Spleen (tissue), 11 donors: ENCODE data around the gene TTC29. TPM values are rescaled to one million over a fixed set of nuclear protein-coding genes. Genes with fewer than 3 reads are reported as not detected.

Experiments used
- DNase-seq: peaks from one replicate; pipeline ENCODE4 v3.0.0-alpha.2; 2020
- H3K27ac ChIP-seq, 8 donors: fragments of 200-600 bp; sonication (generic) in 7 of 8; 1 replicate in 4 of 8; 2 replicates in 4 of 8; pipeline versions ENCODE4 v1.5.0 to v1.8.0; 2016 to 2021; ENCODE audit warnings: inconsistent platforms in 4 of 8, mild to moderate bottlenecking in 4 of 8, moderate library complexity in 1 of 8
- H3K27me3 ChIP-seq, 7 donors: fragments of 200-600 bp; sonication (generic) in 6 of 7; replicated peaks in 1 of 7; 1 replicate in 4 of 7; 2 replicates in 3 of 7; pipeline versions ENCODE4 v1.5.0 to v1.8.0; 2016 to 2021; ENCODE audit warnings: inconsistent platforms in 3 of 7, mild to moderate bottlenecking in 1 of 7
- H3K36me3 ChIP-seq, 6 donors: fragments of 200-600 bp; sonication (generic) in 5 of 6; 1 replicate in 4 of 6; 2 replicates in 2 of 6; pipeline versions ENCODE4 v1.5.0 to v1.8.0; 2016 to 2021; ENCODE audit warnings: inconsistent platforms in 2 of 6
- H3K4me1 ChIP-seq, 6 donors: fragments of 200-600 bp; sonication (generic) in 5 of 6; 1 replicate in 3 of 6; 2 replicates in 3 of 6; pipeline versions ENCODE4 v1.5.0 to v1.8.0; 2016 to 2021; ENCODE audit warnings: inconsistent platforms in 3 of 6
- H3K4me3 ChIP-seq, 8 donors: fragments of 200-600 bp; sonication (generic) in 7 of 8; 1 replicate in 4 of 8; 2 replicates in 4 of 8; pipeline versions ENCODE4 v1.5.0 to v1.8.0; 2016 to 2021; ENCODE audit warnings: inconsistent platforms in 4 of 8, mild to moderate bottlenecking in 4 of 8, moderate library complexity in 2 of 8
- H3K9me3 ChIP-seq, 8 donors: fragments of 200-600 bp; sonication (generic) in 7 of 8; 1 replicate in 4 of 8; 2 replicates in 4 of 8; pipeline versions ENCODE4 v1.5.0 to v1.8.0; 2016 to 2021; ENCODE audit warnings: inconsistent platforms in 4 of 8
- CTCF ChIP-seq, 11 experiments: fragments of 200-600 bp in 7 of 11; fragments of 450-650 bp in 4 of 11; sonication (generic) in 4 of 11; IDR thresholded peaks in 8 of 11; conservative IDR thresholded peaks in 3 of 11; 1 replicate in 7 of 11; 2 replicates in 4 of 11; pipeline versions ENCODE4 v1.4.0 to v1.8.0; 2016 to 2021; ENCODE audit warnings: antibody characterized with exemption in 11 of 11, inconsistent platforms in 4 of 11, mild to moderate bottlenecking in 1 of 11
- POLR2A ChIP-seq, 3 donors: fragments of 450-650 bp; IDR thresholded peaks; one replicate each; pipeline ENCODE4 v1.5.1; 2017; ENCODE audit warnings: antibody characterized with exemption in 3 of 3, mild to moderate bottlenecking in 1 of 3
- POLR2AphosphoS5 ChIP-seq, 3 donors: sonication (generic); formaldehyde crosslinking; IDR thresholded peaks; one replicate each; pipeline ENCODE4 v1.5.1; 2017; ENCODE audit warnings: antibody characterized with exemption in 3 of 3
- WGBS, 5 donors: extraction: QIAGEN DNeasy Blood & Tissue Kit in 3 of 5; methylation state at CpG; one replicate each; pipeline versions ENCODE4 v1.1.5 to v1.1.7; 2013 to 2018; 5-methylcytosine and 5-hydroxymethylcytosine counted together
- intact Hi-C: fragments of 100-400 bp; cut with DNase I; formaldehyde crosslinking; loops from one replicate; pipeline ENCODE4 v1.15.0; 2023; ENCODE audit warnings: low total_unique reads
- polyA plus RNA-seq, 3 donors: library from polyadenylated mRNA; stranded (reverse); fragments of 200-250 nt; gene quantifications; one replicate each; pipeline ENCODE4 v1.2.1, GENCODE V29; 2013
- total RNA-seq, 7 donors: library from RNA; depleted of rRNA in 3 of 7; stranded (reverse); fragments of >200 nt in 3 of 7; fragmentation: NEBNext Ultra II Directional in 4 of 7; extraction: Animal tissue kit (Norgen Biotek cat#: 25700) in 4 of 7; gene quantifications; one replicate each; pipeline versions ENCODE4 v1.1.0 to v1.2.1, GENCODE V29; 2016 to 2021
- donor health status: healthy with polysubstance abuse.
- donor health status: DM: no; HTN: no; CAD: no; lungs with moderate emphysema.
- donor health status: DM: no; HTN: no; CAD: no.
- donor health status: Bipolar disorder and iron deficiency.
- donor health status: healthy.
- donor health status: DM: no; HTN: no; CAD: no.
- donor health status: DM: yes; HTN: yes; CAD: no.

TTC29 gene
- total and polyA plus RNA-seq, 10 donors: 0.08 TPM; not detected in 9

GRCh38 chr4:146814750-146815149 is 130.9 kb downstream of the TTC29 start:
- H3K27ac ChIP-seq: no peak overlapping the region
- WGBS, 5 donors: 72 to 81% (median 80%) methylated on average over 4 to 5 of the region's 5 CpGs
- H3K4me3 ChIP-seq: no peak overlapping the region
- H3K9me3 ChIP-seq: peaks cover 0 to 6% (median 2%) of the 10 kb centered on the region in 8 donors
- no peaks in the 10 kb centered on the region for H3K4me1 ChIP-seq
- no peak for TF ChIP-seq CTCF (IDR thresholded peaks at IDR 0.05 in 8 of 11, conservative IDR thresholded peaks at IDR 0.05 in 3 of 11)
- no peak for TF ChIP-seq POLR2A (IDR thresholded peaks at IDR 0.05)
- TF ChIP-seq POLR2AphosphoS5 (IDR thresholded peaks at IDR 0.05): no peak
- no peaks in the 10 kb centered on the region for H3K36me3 ChIP-seq
- H3K27me3 ChIP-seq: no peaks in the 10 kb centered on the region
- intact Hi-C loops: no loop called here
- DNase-seq: no peak

GRCh38 chr4:146795711-146796110 is 150.0 kb downstream of the TTC29 start:
- DNase-seq: no peak
- no peak overlapping the region for H3K27ac ChIP-seq
- no peak overlapping the region for H3K4me3 ChIP-seq
- TF ChIP-seq POLR2A (IDR thresholded peaks at IDR 0.05) (no peak), CTCF (IDR thresholded peaks at IDR 0.05 in 8 of 11, conservative IDR thresholded peaks at IDR 0.05 in 3 of 11) (no peak), POLR2AphosphoS5 (IDR thresholded peaks at IDR 0.05) (no peak)
- no peaks in the 10 kb centered on the region for H3K27me3 ChIP-seq
- H3K9me3 ChIP-seq: no peaks in the 10 kb centered on the region
- intact Hi-C loops: no loop called here
- H3K36me3 ChIP-seq: no peaks in the 10 kb centered on the region
- 39 to 50% (median 46%) methylated on average over 2 of the region's 2 CpGs for WGBS, 5 donors
- H3K4me1 ChIP-seq: no peaks in the 10 kb centered on the region

DNA sequence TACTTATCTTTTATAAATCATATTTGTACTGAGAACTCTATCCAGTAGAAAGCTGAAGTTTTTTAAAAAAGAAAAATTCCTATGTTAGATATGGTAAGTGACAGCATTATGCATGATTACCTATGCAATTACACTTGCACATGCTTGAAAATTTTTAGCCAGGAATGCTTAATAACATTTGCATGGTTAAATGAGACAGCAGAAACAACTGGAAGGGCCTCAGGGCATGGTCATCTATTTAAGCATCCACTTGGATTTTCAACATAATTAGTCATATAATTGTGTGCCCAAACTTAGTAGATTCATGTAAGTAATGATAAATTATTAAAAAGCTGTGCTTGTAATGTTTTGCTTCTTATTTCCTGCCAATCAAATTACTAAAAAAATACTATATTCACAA is 151.9 kb downstream of the TTC29 start:
- Histone ChIP-seq H3K36me3 (no peaks in the 10 kb centered on the region), H3K9me3 (no peaks in the 10 kb centered on the region), H3K27ac (no peak overlapping the region), H3K27me3 (no peaks in the 10 kb centered on the region), H3K4me1 (no peaks in the 10 kb centered on the region), H3K4me3 (no peak overlapping the region)
- intact Hi-C loops: no loop called here
- no peak for DNase-seq
- no peak for TF ChIP-seq CTCF (IDR thresholded peaks at IDR 0.05 in 8 of 11, conservative IDR thresholded peaks at IDR 0.05 in 3 of 11)
- TF ChIP-seq POLR2AphosphoS5 (IDR thresholded peaks at IDR 0.05): no peak
- no peak for TF ChIP-seq POLR2A (IDR thresholded peaks at IDR 0.05)

- H3K36me3 ChIP-seq: no peaks in the 10 kb centered on the region
- 78 to 94% (median 86%) methylated on average over 1 of the region's 1 CpG for WGBS, 5 donors
- no peak overlapping the region for H3K4me3 ChIP-seq
- no peak overlapping the region for H3K27ac ChIP-seq
- TF ChIP-seq CTCF (IDR thresholded peaks at IDR 0.05 in 8 of 11, conservative IDR thresholded peaks at IDR 0.05 in 3 of 11) (no peak), POLR2AphosphoS5 (IDR thresholded peaks at IDR 0.05) (no peak), POLR2A (IDR thresholded peaks at IDR 0.05) (no peak)
- intact Hi-C loops: no loop called here
- H3K9me3 ChIP-seq: no peaks in the 10 kb centered on the region
- H3K27me3 ChIP-seq: no peaks in the 10 kb centered on the region
- H3K4me1 ChIP-seq: no peaks in the 10 kb centered on the region
- no peak for DNase-seq
These were observed 154.2 kb downstream of the TTC29 start for GRCh38 chr4:146791439-146791838.
